Measurements from ENCODE around the gene BICD1. TPM values are rescaled to one million over a fixed set of nuclear protein-coding genes. Genes with fewer than 3 reads are reported as not detected.

Gene BICD1
- total and polyA plus RNA-seq, 2 of the 13 experiments (the other 11 are each of a cell fraction or from before 2014, with no cell fraction given) = 4.5 to 5.2 TPM

DNA sequence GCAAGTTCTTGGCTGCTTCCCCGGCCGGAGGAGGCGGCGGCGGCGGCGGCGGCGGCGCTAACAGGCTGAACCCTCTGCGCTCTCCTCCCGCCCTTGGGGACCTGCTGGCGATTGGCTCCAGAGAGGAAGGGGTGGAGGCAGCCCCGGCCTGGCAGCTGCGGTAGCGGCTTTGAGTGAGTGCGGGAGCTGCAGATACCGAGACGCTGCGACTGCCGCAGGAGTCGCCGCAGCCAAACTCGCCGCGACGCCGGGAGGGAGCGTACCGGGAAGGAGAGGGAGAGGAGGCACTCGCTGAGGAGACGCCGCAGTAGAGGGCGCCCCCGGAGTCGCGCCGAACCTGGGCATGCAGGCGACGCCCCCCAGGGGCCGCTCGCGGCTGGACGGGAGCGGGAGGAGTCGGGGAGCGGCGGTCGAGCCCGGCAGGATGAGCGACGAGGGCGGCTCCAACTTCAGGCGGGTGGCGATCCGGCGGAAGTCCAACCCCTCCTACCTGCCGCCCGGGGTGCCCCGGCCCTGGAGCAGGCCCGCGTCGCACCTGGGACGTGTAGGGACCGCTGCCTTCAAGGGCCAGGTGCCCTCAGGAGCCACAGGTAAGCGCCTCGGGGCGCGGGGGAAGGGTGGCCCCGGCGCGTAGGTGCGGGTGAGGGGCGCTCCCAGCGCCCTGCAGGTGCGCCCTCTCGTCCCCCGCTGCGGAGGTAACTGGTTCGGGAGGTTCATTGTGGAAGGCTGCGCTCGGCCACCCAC lies 292.9 kb downstream of the BICD1 start, which contains the start of gene FGD4 (continued):
- TF ChIP-seq, protein P1, sequence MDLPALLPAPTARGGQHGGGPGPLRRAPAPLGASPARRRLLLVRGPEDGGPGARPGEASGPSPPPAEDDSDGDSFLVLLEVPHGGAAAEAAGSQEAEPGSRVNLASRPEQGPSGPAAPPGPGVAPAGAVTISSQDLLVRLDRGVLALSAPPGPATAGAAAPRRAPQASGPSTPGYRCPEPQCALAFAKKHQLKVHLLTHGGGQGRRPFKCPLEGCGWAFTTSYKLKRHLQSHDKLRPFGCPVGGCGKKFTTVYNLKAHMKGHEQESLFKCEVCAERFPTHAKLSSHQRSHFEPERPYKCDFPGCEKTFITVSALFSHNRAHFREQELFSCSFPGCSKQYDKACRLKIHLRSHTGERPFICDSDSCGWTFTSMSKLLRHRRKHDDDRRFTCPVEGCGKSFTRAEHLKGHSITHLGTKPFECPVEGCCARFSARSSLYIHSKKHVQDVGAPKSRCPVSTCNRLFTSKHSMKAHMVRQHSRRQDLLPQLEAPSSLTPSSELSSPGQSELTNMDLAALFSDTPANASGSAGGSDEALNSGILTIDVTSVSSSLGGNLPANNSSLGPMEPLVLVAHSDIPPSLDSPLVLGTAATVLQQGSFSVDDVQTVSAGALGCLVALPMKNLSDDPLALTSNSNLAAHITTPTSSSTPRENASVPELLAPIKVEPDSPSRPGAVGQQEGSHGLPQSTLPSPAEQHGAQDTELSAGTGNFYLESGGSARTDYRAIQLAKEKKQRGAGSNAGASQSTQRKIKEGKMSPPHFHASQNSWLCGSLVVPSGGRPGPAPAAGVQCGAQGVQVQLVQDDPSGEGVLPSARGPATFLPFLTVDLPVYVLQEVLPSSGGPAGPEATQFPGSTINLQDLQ (CRISPR knock-in tag; IDR thresholded peaks at IDR 0.05) = no peak
- no peak for TF ChIP-seq ZNF124 (CRISPR knock-in tag; IDR thresholded peaks at IDR 0.05)
- peak; percentile 79 for TF ChIP-seq KMT2B (CRISPR knock-in tag; IDR thresholded peaks at IDR 0.05)
- no peak for TF ChIP-seq ZNF468 (CRISPR knock-in tag; IDR thresholded peaks at IDR 0.05)
- TF ChIP-seq U2AF2 (IDR thresholded peaks at IDR 0.05; ENCODE audit: low read depth, low read length) = no peak
- TF ChIP-seq CBX1 (IDR thresholded peaks at IDR 0.05; ENCODE audit: low read depth) = no peak
- TF ChIP-seq, protein P2, sequence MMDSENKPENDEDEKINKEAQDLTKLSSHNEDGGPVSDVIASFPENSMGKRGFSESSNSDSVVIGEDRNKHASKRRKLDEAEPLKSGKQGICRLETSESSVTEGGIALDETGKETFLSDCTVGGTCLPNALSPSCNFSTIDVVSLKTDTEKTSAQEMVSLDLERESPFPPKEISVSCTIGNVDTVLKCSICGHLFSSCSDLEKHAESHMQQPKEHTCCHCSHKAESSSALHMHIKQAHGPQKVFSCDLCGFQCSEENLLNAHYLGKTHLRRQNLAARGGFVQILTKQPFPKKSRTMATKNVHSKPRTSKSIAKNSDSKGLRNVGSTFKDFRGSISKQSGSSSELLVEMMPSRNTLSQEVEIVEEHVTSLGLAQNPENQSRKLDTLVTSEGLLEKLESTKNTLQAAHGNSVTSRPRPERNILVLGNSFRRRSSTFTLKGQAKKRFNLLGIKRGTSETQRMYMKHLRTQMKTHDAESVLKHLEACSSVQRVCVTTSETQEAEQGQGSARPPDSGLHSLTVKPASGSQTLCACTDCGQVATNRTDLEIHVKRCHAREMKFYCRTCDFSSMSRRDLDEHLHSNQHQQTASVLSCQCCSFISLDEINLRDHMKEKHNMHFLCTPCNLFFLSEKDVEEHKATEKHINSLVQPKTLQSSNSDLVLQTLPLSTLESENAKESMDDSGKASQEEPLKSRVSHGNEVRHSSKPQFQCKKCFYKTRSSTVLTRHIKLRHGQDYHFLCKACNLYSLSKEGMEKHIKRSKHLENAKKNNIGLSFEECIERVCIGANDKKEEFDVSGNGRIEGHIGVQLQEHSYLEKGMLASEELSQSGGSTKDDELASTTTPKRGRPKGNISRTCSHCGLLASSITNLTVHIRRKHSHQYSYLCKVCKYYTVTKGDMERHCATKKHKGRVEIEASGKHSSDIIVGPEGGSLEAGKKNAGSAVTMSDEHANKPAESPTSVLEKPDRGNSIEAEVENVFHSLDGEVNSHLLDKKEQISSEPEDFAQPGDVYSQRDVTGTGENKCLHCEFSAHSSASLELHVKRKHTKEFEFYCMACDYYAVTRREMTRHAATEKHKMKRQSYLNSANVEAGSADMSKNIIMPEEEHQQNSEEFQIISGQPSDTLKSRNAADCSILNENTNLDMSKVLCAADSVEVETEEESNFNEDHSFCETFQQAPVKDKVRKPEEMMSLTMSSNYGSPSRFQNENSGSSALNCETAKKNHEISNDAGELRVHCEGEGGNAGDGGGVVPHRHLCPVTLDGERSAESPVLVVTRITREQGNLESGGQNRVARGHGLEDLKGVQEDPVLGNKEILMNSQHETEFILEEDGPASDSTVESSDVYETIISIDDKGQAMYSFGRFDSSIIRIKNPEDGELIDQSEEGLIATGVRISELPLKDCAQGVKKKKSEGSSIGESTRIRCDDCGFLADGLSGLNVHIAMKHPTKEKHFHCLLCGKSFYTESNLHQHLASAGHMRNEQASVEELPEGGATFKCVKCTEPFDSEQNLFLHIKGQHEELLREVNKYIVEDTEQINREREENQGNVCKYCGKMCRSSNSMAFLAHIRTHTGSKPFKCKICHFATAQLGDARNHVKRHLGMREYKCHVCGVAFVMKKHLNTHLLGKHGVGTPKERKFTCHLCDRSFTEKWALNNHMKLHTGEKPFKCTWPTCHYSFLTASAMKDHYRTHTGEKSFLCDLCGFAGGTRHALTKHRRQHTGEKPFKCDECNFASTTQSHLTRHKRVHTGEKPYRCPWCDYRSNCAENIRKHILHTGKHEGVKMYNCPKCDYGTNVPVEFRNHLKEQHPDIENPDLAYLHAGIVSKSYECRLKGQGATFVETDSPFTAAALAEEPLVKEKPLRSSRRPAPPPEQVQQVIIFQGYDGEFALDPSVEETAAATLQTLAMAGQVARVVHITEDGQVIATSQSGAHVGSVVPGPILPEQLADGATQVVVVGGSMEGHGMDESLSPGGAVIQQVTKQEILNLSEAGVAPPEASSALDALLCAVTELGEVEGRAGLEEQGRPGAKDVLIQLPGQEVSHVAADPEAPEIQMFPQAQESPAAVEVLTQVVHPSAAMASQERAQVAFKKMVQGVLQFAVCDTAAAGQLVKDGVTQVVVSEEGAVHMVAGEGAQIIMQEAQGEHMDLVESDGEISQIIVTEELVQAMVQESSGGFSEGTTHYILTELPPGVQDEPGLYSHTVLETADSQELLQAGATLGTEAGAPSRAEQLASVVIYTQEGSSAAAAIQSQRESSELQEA (CRISPR knock-in tag; IDR thresholded peaks at IDR 0.05; ENCODE audit: not compliant biosample characterization) = no peak
- TF ChIP-seq HDAC2 (CRISPR knock-in tag; IDR thresholded peaks at IDR 0.05) = no peak
- TF ChIP-seq MYNN (CRISPR knock-in tag; IDR thresholded peaks at IDR 0.05; ENCODE audit: low read depth) = no peak
- peak; percentile 61; the same call in 1 of the 2 replicates for TF ChIP-seq MXD4 (CRISPR knock-in tag; IDR thresholded peaks at IDR 0.05)
- TF ChIP-seq ZNF451 (CRISPR knock-in tag; IDR thresholded peaks at IDR 0.05) = peak; percentile 45; the same call in 1 of the 2 replicates
- TF ChIP-seq, protein P3, sequence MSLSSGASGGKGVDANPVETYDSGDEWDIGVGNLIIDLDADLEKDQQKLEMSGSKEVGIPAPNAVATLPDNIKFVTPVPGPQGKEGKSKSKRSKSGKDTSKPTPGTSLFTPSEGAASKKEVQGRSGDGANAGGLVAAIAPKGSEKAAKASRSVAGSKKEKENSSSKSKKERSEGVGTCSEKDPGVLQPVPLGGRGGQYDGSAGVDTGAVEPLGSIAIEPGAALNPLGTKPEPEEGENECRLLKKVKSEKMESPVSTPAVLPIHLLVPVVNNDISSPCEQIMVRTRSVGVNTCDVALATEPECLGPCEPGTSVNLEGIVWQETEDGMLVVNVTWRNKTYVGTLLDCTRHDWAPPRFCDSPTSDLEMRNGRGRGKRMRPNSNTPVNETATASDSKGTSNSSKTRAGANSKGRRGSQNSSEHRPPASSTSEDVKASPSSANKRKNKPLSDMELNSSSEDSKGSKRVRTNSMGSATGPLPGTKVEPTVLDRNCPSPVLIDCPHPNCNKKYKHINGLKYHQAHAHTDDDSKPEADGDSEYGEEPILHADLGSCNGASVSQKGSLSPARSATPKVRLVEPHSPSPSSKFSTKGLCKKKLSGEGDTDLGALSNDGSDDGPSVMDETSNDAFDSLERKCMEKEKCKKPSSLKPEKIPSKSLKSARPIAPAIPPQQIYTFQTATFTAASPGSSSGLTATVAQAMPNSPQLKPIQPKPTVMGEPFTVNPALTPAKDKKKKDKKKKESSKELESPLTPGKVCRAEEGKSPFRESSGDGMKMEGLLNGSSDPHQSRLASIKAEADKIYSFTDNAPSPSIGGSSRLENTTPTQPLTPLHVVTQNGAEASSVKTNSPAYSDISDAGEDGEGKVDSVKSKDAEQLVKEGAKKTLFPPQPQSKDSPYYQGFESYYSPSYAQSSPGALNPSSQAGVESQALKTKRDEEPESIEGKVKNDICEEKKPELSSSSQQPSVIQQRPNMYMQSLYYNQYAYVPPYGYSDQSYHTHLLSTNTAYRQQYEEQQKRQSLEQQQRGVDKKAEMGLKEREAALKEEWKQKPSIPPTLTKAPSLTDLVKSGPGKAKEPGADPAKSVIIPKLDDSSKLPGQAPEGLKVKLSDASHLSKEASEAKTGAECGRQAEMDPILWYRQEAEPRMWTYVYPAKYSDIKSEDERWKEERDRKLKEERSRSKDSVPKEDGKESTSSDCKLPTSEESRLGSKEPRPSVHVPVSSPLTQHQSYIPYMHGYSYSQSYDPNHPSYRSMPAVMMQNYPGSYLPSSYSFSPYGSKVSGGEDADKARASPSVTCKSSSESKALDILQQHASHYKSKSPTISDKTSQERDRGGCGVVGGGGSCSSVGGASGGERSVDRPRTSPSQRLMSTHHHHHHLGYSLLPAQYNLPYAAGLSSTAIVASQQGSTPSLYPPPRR (CRISPR knock-in tag; IDR thresholded peaks at IDR 0.05; ENCODE audit: borderline replicate concordance) = no peak
- TF ChIP-seq HNRNPH1 (optimal IDR thresholded peaks at IDR 0.05; ENCODE audit: low read depth, low read length) = no peak
- no peak for TF ChIP-seq CENPX (CRISPR knock-in tag; IDR thresholded peaks at IDR 0.05)

Measured in HepG2 (cell line).